Measurements from ENCODE around the gene FCRL5.

Gene FCRL5

DNA sequence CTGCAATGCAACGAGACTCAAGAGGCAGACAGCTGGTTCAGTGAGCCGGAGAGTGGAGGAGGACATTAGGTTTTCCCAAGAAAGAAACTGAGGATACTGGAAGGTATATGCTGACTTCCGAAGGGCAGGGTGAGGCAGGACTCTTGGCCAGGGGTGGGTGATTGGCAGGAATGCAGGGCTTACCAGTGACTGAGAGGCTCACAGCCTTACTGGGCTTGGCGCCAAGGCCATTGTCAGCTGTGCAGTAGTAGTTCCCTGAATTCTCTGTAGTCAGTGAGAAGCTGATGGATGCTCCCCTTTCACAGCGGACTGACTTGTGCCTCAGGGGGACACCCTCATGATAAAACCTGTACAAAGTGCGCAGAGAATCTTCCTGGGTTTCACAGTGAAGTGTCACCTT, 9.6 kb downstream of the FCRL5 start:
- Histone ChIP-seq H3K4me2 (ENCODE audit: insufficient read depth, low read length, poor library complexity, severe bottlenecking) (no peak overlapping the region), H3K79me1 (ENCODE audit: low read depth, low read length) (no peaks in the 10 kb centered on the region), H2BK120ac (ENCODE audit: low read depth, low read length) (no peak overlapping the region), H3K27ac (replicated peaks; ENCODE audit: low read length) (no peak overlapping the region), H3K9ac (ENCODE audit: low read depth, low read length, poor library complexity) (no peak overlapping the region), H3K23ac (ENCODE audit: low read depth, low read length, poor library complexity) (no peak overlapping the region), H2BK5ac (ENCODE audit: low read length) (no peak overlapping the region), H3K4me1 (ENCODE audit: control insufficient read depth in 2 of 2, insufficient read depth in 1 of 2, low read depth in 1 of 2, low read length in 2 of 2) (no peaks in the 10 kb centered on the region), H3K4ac (ENCODE audit: low read length) (no peak overlapping the region), H3K14ac (ENCODE audit: low read length) (no peak overlapping the region), H3K4me3 (ENCODE audit: low read length in 2 of 2) (no peak overlapping the region), H3K27me3 (ENCODE audit: control insufficient read depth in 3 of 3, insufficient read depth in 3 of 3, low read depth in 1 of 3, low read length in 3 of 3) (no peaks in the 10 kb centered on the region), H2BK15ac (ENCODE audit: low read length) (no peak overlapping the region), H2AFZ (ENCODE audit: low read length) (no peak overlapping the region), H2AK5ac (ENCODE audit: low read depth, low read length) (no peak overlapping the region), H4K91ac (ENCODE audit: low read depth, low read length, poor library complexity) (no peak overlapping the region), H3K9me3 (replicated peaks in 1 of 2; ENCODE audit: control insufficient read depth in 2 of 2, insufficient read depth in 1 of 2, low read depth in 1 of 2, low read length in 2 of 2) (no peaks in the 10 kb centered on the region), H3K36me3 (replicated peaks in 1 of 2; ENCODE audit: control insufficient read depth in 2 of 2, insufficient read depth in 2 of 2, low read length in 2 of 2) (no peaks in the 10 kb centered on the region), H3K18ac (ENCODE audit: low read length) (no peak overlapping the region), H4K8ac (ENCODE audit: low read depth, low read length) (no peak overlapping the region), H2BK12ac (ENCODE audit: low read length) (no peak overlapping the region)
- no CpG with 5 or more reads among the region's 6 CpGs for WGBS, 2 donors (ENCODE audit: extremely low coverage in 2 of 2, insufficient read length in 2 of 2, insufficient replicate concordance in 1 of 2)
- no peak for DNase-seq (ENCODE audit: low spot score)

DNA sequence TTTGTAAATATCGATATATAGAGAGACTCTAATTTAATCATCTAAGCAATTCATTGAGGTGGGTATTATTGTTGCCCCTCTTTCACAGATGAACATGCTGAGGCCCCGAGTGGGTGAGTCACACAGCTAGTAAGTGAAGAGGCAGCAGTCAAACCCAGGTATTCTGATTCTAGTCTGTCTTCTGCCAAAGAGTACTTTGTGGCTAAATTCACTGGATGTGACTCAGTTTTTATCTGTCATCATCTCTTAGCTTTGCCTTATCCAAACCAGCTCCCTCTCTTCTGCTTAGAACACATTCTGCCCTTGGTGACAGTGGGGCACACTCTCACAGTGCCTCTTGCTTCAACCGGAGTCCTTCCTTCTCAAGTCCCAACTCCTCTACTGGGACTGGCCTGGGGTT, 11.5 kb downstream of the FCRL5 start:
- H2BK12ac ChIP-seq (ENCODE audit: low read length), result no peak overlapping the region
- H3K4me2 ChIP-seq (ENCODE audit: insufficient read depth, low read length, poor library complexity, severe bottlenecking), result no peak overlapping the region
- no peak overlapping the region for H4K8ac ChIP-seq (ENCODE audit: low read depth, low read length)
- no peaks in the 10 kb centered on the region for H3K79me1 ChIP-seq (ENCODE audit: low read depth, low read length)
- no peaks in the 10 kb centered on the region for H3K9me3 ChIP-seq (replicated peaks in 1 of 2; ENCODE audit: control insufficient read depth in 2 of 2, insufficient read depth in 1 of 2, low read depth in 1 of 2, low read length in 2 of 2)
- H3K4ac ChIP-seq (ENCODE audit: low read length), result no peak overlapping the region
- no peak overlapping the region for H4K91ac ChIP-seq (ENCODE audit: low read depth, low read length, poor library complexity)
- H3K27me3 ChIP-seq (ENCODE audit: control insufficient read depth in 3 of 3, insufficient read depth in 3 of 3, low read depth in 1 of 3, low read length in 3 of 3), result no peaks in the 10 kb centered on the region
- H2AFZ ChIP-seq (ENCODE audit: low read length), result no peak overlapping the region
- no peaks in the 10 kb centered on the region for H3K36me3 ChIP-seq (replicated peaks in 1 of 2; ENCODE audit: control insufficient read depth in 2 of 2, insufficient read depth in 2 of 2, low read length in 2 of 2)
- 100% methylated on average over 1 of the region's 3 CpGs; no CpG with 5 or more reads in 1 of the 2 donors for WGBS, 2 donors (ENCODE audit: extremely low coverage in 2 of 2, insufficient read length in 2 of 2, insufficient replicate concordance in 1 of 2)
- DNase-seq (ENCODE audit: low spot score), result no peak
- no peak overlapping the region for H2AK5ac ChIP-seq (ENCODE audit: low read depth, low read length)
- no peak overlapping the region for H3K9ac ChIP-seq (ENCODE audit: low read depth, low read length, poor library complexity)
- H3K23ac ChIP-seq (ENCODE audit: low read depth, low read length, poor library complexity), result no peak overlapping the region
- no peak overlapping the region for H2BK15ac ChIP-seq (ENCODE audit: low read length)
- no peak overlapping the region for H2BK120ac ChIP-seq (ENCODE audit: low read depth, low read length)
- H3K4me3 ChIP-seq (ENCODE audit: low read length in 2 of 2), result no peak overlapping the region
- H3K27ac ChIP-seq (replicated peaks; ENCODE audit: low read length), result no peak overlapping the region
- H3K18ac ChIP-seq (ENCODE audit: low read length), result no peak overlapping the region
- no peak overlapping the region for H2BK5ac ChIP-seq (ENCODE audit: low read length)
- H3K4me1 ChIP-seq (ENCODE audit: control insufficient read depth in 2 of 2, insufficient read depth in 1 of 2, low read depth in 1 of 2, low read length in 2 of 2), result no peaks in the 10 kb centered on the region
- no peak overlapping the region for H3K14ac ChIP-seq (ENCODE audit: low read length)

DNA sequence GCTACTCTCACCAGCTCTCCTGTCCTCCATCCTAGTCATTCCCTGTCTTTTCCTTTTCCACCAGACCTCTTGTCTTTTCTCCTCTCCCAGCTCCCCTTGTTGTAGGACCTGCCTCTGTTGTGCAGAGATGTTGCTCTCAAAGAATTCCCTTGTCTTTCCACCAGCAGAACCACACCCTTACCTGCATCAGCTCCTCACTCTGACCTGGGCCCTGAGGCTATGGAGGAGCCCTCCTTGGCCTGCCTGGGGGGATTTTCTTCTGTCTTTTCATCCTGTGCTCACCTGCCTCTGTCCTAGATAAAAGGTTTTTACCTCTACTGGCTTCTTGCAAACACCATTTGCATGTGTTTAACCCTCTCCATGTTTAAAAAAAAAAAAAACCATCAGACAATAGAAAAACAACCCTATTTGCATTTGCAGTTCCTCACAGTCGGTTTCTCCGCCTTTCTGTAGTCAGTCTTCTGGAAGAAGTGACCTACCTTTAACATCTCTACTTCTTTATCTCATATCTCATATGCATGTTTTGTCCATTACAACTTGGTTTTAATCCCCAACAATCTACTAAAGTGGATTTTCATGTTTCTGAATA, 12.1 kb downstream of the FCRL5 start:
- no peak overlapping the region for H2AFZ ChIP-seq (ENCODE audit: low read length)
- no peak for DNase-seq (ENCODE audit: low spot score)
- H3K79me1 ChIP-seq (ENCODE audit: low read depth, low read length), result no peaks in the 10 kb centered on the region
- H2BK5ac ChIP-seq (ENCODE audit: low read length), result no peak overlapping the region
- no peak overlapping the region for H3K4me2 ChIP-seq (ENCODE audit: insufficient read depth, low read length, poor library complexity, severe bottlenecking)
- H3K4me3 ChIP-seq (ENCODE audit: low read length in 2 of 2), result no peak overlapping the region
- no peak overlapping the region for H2BK120ac ChIP-seq (ENCODE audit: low read depth, low read length)
- H3K27me3 ChIP-seq (ENCODE audit: control insufficient read depth in 3 of 3, insufficient read depth in 3 of 3, low read depth in 1 of 3, low read length in 3 of 3), result no peaks in the 10 kb centered on the region
- no peak overlapping the region for H2BK15ac ChIP-seq (ENCODE audit: low read length)
- WGBS, 2 donors (ENCODE audit: extremely low coverage in 2 of 2, insufficient read length in 2 of 2, insufficient replicate concordance in 1 of 2), result no CpG with 5 or more reads among the region's 2 CpGs
- H4K91ac ChIP-seq (ENCODE audit: low read depth, low read length, poor library complexity), result no peak overlapping the region
- no peak overlapping the region for H2BK12ac ChIP-seq (ENCODE audit: low read length)
- no peak overlapping the region for H4K8ac ChIP-seq (ENCODE audit: low read depth, low read length)
- no peak overlapping the region for H2AK5ac ChIP-seq (ENCODE audit: low read depth, low read length)
- no peaks in the 10 kb centered on the region for H3K36me3 ChIP-seq (replicated peaks in 1 of 2; ENCODE audit: control insufficient read depth in 2 of 2, insufficient read depth in 2 of 2, low read length in 2 of 2)
- H3K4ac ChIP-seq (ENCODE audit: low read length), result no peak overlapping the region
- H3K27ac ChIP-seq (replicated peaks; ENCODE audit: low read length), result no peak overlapping the region
- H3K14ac ChIP-seq (ENCODE audit: low read length), result no peak overlapping the region
- H3K9ac ChIP-seq (ENCODE audit: low read depth, low read length, poor library complexity), result no peak overlapping the region
- no peaks in the 10 kb centered on the region for H3K9me3 ChIP-seq (replicated peaks in 1 of 2; ENCODE audit: control insufficient read depth in 2 of 2, insufficient read depth in 1 of 2, low read depth in 1 of 2, low read length in 2 of 2)
- no peak overlapping the region for H3K18ac ChIP-seq (ENCODE audit: low read length)
- no peaks in the 10 kb centered on the region for H3K4me1 ChIP-seq (ENCODE audit: control insufficient read depth in 2 of 2, insufficient read depth in 1 of 2, low read depth in 1 of 2, low read length in 2 of 2)
- H3K23ac ChIP-seq (ENCODE audit: low read depth, low read length, poor library complexity), result no peak overlapping the region

DNA sequence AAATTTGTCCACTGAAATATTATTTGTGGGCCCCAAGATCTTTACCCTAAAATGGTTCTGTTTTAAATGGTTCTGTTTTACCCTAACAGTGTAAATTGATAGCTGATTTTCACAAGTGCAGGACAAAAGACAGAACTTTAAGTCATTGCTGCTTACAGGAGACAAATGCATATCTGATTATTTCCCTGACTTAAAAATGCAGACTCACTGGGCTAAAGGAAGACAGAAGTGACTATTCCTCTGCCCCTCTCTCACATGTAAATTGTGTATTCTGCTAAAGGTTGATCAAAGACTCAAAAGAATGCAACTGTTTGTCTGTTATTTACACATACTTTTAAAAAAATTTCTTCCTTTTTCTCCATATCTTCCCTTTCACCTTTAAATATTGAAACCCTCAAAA, 12.7 kb downstream of the FCRL5 start:
- H3K4me2 ChIP-seq (ENCODE audit: insufficient read depth, low read length, poor library complexity, severe bottlenecking), result no peak overlapping the region
- H3K79me1 ChIP-seq (ENCODE audit: low read depth, low read length), result no peaks in the 10 kb centered on the region
- no peak for DNase-seq (ENCODE audit: low spot score)
- no peak overlapping the region for H2BK12ac ChIP-seq (ENCODE audit: low read length)
- no peak overlapping the region for H3K9ac ChIP-seq (ENCODE audit: low read depth, low read length, poor library complexity)
- H3K9me3 ChIP-seq (replicated peaks in 1 of 2; ENCODE audit: control insufficient read depth in 2 of 2, insufficient read depth in 1 of 2, low read depth in 1 of 2, low read length in 2 of 2), result no peaks in the 10 kb centered on the region
- H3K4me3 ChIP-seq (ENCODE audit: low read length in 2 of 2), result no peak overlapping the region
- H2BK5ac ChIP-seq (ENCODE audit: low read length), result no peak overlapping the region
- no peak overlapping the region for H2AK5ac ChIP-seq (ENCODE audit: low read depth, low read length)
- no peaks in the 10 kb centered on the region for H3K36me3 ChIP-seq (replicated peaks in 1 of 2; ENCODE audit: control insufficient read depth in 2 of 2, insufficient read depth in 2 of 2, low read length in 2 of 2)
- H2AFZ ChIP-seq (ENCODE audit: low read length), result no peak overlapping the region
- H3K4me1 ChIP-seq (ENCODE audit: control insufficient read depth in 2 of 2, insufficient read depth in 1 of 2, low read depth in 1 of 2, low read length in 2 of 2), result no peaks in the 10 kb centered on the region
- no peak overlapping the region for H4K8ac ChIP-seq (ENCODE audit: low read depth, low read length)
- H3K4ac ChIP-seq (ENCODE audit: low read length), result no peak overlapping the region
- no peak overlapping the region for H3K27ac ChIP-seq (replicated peaks; ENCODE audit: low read length)
- no peak overlapping the region for H4K91ac ChIP-seq (ENCODE audit: low read depth, low read length, poor library complexity)
- no peak overlapping the region for H3K23ac ChIP-seq (ENCODE audit: low read depth, low read length, poor library complexity)
- no peak overlapping the region for H2BK15ac ChIP-seq (ENCODE audit: low read length)
- H3K14ac ChIP-seq (ENCODE audit: low read length), result no peak overlapping the region
- no peak overlapping the region for H2BK120ac ChIP-seq (ENCODE audit: low read depth, low read length)
- no peaks in the 10 kb centered on the region for H3K27me3 ChIP-seq (ENCODE audit: control insufficient read depth in 3 of 3, insufficient read depth in 3 of 3, low read depth in 1 of 3, low read length in 3 of 3)
- H3K18ac ChIP-seq (ENCODE audit: low read length), result no peak overlapping the region

Measured in neuronal stem cell (in vitro differentiated cells).